Cardiac muscle cell (in vitro differentiated cells and primary cell): ENCODE measurements around the gene SH3RF1. TPM values are rescaled to one million over a fixed set of nuclear protein-coding genes. Genes with fewer than 3 reads are reported as not detected.
A peak's percentile ranks its signal among the peaks of the same experiment; 100 is the strongest.

Source experiments
- DNase-seq, 2 donors: peaks; one replicate each; pipeline versions ENCODE4 v3.0.0 to v3.0.0-alpha.2; 2010 to 2017; ENCODE audit warnings: low read depth in 1 of 2, low spot score in 1 of 2
- H3K27ac ChIP-seq: fragments of 200-600 bp; sonication (generic); 2 replicates; pipeline ENCODE4 v1.5.1; 2016
- H3K27me3 ChIP-seq: fragments of 200-600 bp; sonication (generic); 2 replicates; pipeline ENCODE4 v1.6.0; 2016; ENCODE audit warnings: control low read depth
- H3K36me3 ChIP-seq: fragments of 200-600 bp; sonication (generic); 2 replicates; pipeline ENCODE4 v1.5.1; 2016; ENCODE audit warnings: control low read depth
- H3K4me1 ChIP-seq: fragments of 200-600 bp; sonication (generic); 2 replicates; pipeline ENCODE4 v1.8.1; 2017; ENCODE audit warnings: low read depth, mild to moderate bottlenecking, mixed run types
- H3K4me3 ChIP-seq: fragments of 200-600 bp; sonication (generic); 2 replicates; pipeline ENCODE4 v1.5.1; 2016; ENCODE audit warnings: mild to moderate bottlenecking
- H3K9me3 ChIP-seq: fragments of 200-600 bp; sonication (generic); 2 replicates; pipeline ENCODE4 v1.5.1; 2017; ENCODE audit warnings: low read depth, mild to moderate bottlenecking, control low read depth
- polyA plus RNA-seq: library from polyadenylated mRNA; unstranded; fragments of >200 nt; fragmentation: Nextera tagmentation; extraction: Ambion mirVana; gene quantifications from 2 replicates; pipeline ENCODE4 v1.2.1, GENCODE V29; 2016
- total RNA-seq: library from RNA; depleted of rRNA; stranded (reverse); fragments of >200 nt; gene quantifications from 2 replicates; pipeline ENCODE4 v1.2.3, GENCODE V29; 2016
- TF ChIP-seq, protein P1 (sequence below): IDR thresholded peaks from 2 replicates; pipeline ENCODE4 v1.5.1; 2012; ENCODE audit warnings: low read depth, mild to moderate bottlenecking, low read length

Gene SH3RF1
- total and polyA plus RNA-seq, 2 experiments from 2014 or later: 3.4 to 4.3 TPM

DNA sequence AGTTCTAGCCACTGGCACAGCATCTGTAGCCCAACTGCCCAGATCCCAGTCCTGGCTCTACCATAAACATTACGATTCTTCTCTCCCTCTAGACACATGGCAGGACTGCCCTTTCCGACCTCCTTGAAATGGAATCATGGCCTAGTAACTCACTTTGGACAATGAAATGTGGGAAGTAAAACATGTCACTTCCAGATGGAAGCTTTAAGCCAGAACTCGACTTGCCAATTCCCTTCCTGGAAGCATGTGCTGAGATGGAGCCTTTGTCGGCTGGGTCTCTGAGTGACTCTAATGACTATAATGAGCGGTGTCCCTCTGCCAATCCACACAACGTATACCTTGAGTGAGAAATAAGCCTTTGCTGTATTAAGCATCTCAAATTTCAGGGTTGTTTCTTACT, 34.7 kb downstream of the SH3RF1 start:
- no peaks in the 10 kb centered on the region for H3K36me3 ChIP-seq
- H3K4me1 ChIP-seq: no peaks in the 10 kb centered on the region
- DNase-seq: no peak
- TF ChIP-seq, protein P1, sequence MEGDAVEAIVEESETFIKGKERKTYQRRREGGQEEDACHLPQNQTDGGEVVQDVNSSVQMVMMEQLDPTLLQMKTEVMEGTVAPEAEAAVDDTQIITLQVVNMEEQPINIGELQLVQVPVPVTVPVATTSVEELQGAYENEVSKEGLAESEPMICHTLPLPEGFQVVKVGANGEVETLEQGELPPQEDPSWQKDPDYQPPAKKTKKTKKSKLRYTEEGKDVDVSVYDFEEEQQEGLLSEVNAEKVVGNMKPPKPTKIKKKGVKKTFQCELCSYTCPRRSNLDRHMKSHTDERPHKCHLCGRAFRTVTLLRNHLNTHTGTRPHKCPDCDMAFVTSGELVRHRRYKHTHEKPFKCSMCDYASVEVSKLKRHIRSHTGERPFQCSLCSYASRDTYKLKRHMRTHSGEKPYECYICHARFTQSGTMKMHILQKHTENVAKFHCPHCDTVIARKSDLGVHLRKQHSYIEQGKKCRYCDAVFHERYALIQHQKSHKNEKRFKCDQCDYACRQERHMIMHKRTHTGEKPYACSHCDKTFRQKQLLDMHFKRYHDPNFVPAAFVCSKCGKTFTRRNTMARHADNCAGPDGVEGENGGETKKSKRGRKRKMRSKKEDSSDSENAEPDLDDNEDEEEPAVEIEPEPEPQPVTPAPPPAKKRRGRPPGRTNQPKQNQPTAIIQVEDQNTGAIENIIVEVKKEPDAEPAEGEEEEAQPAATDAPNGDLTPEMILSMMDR: no peak
- no peak overlapping the region for H3K4me3 ChIP-seq
- no peaks in the 10 kb centered on the region for H3K9me3 ChIP-seq
- H3K27me3 ChIP-seq: no peaks in the 10 kb centered on the region
- no peak overlapping the region for H3K27ac ChIP-seq

DNA sequence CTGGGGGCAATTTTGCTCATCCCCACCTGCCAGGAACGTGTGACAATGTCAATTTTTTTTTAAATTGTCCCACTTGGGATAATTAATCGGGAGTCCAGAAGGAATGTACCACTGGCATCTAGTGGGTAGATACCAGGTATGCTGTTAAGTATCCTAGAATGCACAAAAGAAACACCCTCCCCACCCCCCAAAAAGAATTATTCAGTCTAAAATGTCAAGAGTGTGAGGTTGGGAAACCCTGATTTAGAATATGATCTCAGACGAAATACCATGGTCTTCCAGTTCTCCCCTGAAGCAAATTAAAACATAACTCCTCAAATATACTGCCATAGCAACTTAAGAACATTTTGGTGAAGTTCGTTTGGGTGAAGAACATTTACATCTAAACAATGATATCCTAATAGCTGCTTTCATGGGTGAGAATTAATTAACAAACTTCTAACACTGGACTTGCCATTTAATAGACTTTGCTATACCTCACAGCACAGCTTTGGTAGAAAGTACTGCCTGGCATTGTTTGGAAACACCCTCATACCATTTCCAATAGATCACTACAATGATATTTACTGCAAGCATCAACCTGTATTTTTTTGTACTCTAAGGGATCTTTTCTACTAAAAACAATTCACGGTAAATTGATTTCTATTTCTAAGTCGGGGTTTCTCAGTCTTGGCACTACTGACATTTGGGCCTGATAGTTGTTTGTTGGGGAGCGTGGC, 36.5 kb downstream of the SH3RF1 start:
- no peak overlapping the region for H3K4me3 ChIP-seq
- DNase-seq: no peak
- no peaks in the 10 kb centered on the region for H3K27me3 ChIP-seq
- H3K4me1 ChIP-seq: no peaks in the 10 kb centered on the region
- TF ChIP-seq, protein P1: no peak
- H3K27ac ChIP-seq: no peak overlapping the region
- H3K9me3 ChIP-seq: no peaks in the 10 kb centered on the region
- no peaks in the 10 kb centered on the region for H3K36me3 ChIP-seq

DNA sequence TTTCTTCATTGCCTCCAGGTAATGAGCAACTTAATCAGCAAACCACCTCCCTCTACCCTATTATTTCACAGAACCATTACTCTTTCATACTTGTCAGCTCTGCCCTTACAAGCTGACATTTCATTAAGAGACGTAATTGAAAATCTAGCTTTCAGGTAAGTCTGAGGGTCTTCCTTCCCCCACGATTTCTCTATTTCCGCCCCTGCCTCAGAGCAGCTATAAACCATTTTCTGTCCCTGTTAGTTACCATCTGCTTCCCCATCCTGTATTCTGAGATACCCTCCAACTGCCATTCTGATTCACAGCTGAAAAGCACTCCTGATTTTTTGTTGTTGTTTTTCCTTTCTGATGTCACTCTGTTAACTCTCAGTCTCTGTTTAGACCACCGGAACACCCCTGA, 37.1 kb downstream of the SH3RF1 start:
- no peak overlapping the region for H3K27ac ChIP-seq
- no peak for DNase-seq
- TF ChIP-seq, protein P1: no peak

DNA sequence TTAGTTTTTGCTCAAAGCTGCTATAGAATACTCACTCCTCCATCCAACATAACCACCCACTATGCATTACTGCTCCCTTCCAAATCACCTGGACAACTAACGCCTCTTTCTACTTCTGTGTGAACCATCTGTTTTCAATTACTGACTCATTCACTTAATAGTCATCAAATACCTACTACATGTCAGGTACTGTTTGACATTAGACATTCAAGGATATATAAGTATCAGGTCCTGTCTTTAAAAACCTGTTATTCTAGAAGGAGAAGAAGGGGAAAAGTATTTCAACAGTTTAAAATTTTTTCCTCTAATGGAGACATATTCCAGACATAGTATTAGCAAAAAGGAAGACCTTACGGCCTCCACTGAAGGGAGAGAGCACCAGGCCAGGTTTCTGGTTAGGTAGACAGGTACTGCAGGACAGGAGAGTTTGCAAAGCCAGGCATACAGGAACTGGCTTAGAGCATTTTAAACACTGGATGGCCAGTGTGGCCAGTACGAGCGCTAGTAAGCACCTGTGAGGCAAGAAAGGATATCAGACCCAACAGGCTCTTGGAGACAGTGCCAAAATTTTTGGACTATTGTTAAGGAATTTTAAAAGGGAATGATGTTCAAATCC, 39.0 kb downstream of the SH3RF1 start:
- Histone ChIP-seq H3K27ac (no peak overlapping the region), H3K4me3 (no peak overlapping the region)

More for the DNA sequence above, 37.1 kb downstream of the SH3RF1 start:
- Histone ChIP-seq H3K4me3 (no peak overlapping the region), H3K36me3 (no peaks in the 10 kb centered on the region), H3K9me3 (no peaks in the 10 kb centered on the region), H3K27me3 (no peaks in the 10 kb centered on the region), H3K4me1 (no peaks in the 10 kb centered on the region)

DNA sequence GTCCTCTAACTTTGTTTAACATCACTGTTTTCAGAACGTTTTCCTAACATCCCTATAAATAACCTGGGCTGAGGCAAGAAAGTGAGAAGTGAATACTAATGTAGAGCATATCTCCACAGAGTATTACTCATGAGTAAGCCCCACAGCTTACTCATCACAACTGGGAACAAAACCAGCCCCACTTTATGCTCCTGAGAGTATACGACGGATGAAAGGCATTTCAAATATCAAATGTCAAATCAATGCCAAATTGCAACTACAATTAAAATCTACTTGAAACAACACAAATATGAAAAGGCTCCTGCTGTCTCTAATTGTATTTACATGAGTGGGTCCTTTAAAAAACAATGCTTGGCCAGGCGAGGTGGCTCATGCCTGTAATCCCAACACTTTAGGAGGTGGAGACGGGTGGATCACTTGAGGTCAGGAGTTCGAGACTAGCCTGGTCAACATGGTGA, 41.2 kb downstream of the SH3RF1 start:
- Histone ChIP-seq H3K27ac (no peak overlapping the region), H3K9me3 (no peaks in the 10 kb centered on the region), H3K36me3 (no peaks in the 10 kb centered on the region), H3K4me1 (peaks cover 6% of the 10 kb centered on the region), H3K4me3 (no peak overlapping the region), H3K27me3 (no peaks in the 10 kb centered on the region)
- TF ChIP-seq, protein P1: no peak
- DNase-seq: peak in 1 of 2 donors; percentile 93

More for the DNA sequence above, 39.0 kb downstream of the SH3RF1 start:
- Histone ChIP-seq H3K36me3 (no peaks in the 10 kb centered on the region), H3K9me3 (no peaks in the 10 kb centered on the region), H3K4me1 (no peaks in the 10 kb centered on the region), H3K27me3 (no peaks in the 10 kb centered on the region)
- TF ChIP-seq, protein P1: no peak
- DNase-seq: no peak
